ENCODE measurements around the gene EXOC3.
"Not testable (repeated sequence)": the region's sequence is repeated elsewhere in the genome, so short reads cannot be mapped to it uniquely, and the experiment has no call there.

Gene EXOC3

DNA sequence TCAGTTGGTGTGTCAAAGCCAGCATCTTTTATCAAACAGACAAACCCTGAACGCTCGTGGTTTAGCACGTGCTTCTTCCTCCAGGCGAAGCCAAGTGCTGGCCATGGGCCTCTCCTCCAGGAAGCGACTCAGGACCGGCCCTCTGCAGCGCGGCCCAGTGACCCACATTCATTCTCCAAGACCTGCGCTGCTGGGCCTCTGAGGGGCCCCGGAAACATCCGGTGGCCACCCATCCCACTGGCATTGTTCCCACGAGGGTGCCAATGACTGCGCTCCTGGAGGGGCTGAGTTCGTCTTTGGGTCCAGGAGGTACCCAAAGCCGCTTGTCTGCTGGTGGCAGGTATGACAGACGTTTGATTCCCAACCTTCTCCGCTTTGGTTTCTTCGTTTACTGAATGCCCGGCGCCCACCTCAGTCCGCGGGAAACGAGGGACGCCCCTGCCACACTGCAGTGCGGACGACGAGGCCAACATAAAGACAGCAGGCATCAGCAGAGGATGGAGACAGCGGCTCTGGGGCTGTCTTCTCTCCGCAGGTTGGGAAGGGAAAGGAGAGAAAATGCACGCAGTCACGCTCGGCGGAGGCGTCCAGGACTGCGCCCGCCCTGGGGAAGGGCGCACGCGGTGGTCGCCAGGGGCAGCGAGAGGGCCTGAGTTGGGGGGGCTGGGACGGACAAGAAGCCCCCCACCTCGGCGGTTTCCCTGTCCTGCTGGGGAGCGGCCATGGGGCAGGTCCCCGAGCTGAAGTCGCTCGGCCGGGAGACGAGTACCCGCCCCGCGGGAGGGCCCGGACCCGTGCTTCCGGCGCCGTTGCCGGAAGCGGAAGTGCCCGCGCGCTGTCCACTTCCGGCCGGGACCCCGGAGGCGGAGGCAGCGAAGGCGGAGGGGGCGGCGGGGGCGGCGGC is at the start of gene EXOC3:
Gene EXOC3 (plus strand): TSS at position 842 of the 904 bp plus-strand sequence. CDS start 3,030 bp downstream, outside the sequence.
- DNase-seq, result peak; percentile 35

DNA sequence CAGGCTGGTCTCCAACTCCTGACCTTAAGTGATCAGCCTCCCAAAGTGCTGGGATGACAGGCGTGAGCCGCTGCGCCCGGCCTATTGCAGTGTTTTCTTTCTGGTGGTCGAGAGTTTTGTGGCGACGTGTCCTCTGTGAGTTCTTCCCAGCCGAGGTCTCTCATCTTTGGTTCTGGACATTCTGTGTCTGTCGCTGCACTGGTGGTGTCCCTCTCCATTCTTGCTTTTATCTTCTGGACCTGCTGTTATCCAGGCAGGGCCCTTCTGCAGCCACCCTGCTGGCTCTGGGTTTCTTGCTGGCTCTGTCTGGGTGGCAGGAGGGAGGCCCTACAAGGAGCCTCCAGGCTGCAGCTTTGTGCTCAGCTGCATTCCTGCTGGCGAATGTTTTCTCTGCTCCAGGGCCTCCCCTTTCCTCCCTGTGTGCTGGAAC is 49.1 kb upstream of the EXOC3 start:
- no peak for DNase-seq

DNA sequence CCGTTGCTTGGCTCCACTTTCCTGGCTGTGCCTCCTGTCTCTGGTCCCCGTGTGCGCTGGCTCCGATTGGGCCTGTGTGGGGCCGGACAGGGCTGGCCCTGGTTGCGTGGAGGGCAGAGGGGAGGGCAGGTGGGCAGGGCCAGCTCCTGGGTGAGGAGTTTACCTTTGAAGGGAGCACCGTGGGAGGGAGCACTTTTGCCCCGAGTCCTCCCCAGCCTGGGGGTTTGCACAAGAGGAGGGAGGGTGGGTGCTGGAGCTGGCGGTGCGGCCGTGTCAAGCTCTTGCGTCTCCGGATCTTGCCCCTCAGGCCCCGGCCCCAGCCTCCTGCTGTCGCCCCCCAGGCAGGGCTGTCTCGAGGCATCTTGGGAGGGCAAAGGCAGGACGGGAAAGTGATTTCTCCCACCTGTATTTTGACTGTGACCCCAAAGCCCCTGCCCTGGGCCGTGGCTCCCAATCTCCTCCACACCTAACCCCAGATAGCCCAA is 48.3 kb upstream of the EXOC3 start:
- DNase-seq, result no peak

DNA sequence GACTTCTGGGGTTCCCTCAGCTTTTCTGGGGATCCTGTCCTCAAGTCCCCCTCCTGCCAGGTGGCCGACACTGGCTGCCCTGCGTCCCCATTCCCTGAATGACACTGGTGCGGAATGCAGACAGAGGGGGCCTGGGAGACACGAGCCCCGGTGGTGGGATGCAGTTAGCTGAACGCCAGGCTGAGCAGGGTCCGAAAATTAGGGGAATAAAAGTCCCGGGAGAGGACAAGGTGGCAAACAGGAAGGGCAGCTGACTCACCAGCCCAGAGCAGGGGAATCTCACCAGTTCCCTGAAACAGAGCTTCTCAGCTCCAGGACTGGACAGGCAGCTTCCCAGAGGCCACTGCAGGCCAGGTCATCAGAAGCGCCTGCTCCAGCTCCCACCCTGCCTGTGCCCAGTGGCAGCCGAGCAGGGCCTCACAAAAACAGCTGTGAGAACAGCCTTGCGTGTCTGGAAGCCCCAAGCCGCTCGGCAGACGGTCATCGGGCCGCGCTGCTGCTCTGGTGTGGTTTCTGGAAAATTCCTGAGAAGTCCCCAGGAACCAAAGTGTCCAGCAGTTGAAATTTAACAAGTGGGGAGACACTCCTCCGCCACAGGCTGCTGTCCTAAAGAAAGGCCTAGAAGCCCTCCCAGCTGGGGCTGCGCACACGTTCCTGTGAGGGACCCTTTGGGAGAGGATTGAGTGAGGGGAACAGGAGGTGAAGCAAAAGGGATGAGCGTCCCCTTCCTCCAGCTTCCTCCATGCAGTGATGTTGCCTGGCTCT is 47.6 kb upstream of the EXOC3 start:
- DNase-seq, result no peak

DNA sequence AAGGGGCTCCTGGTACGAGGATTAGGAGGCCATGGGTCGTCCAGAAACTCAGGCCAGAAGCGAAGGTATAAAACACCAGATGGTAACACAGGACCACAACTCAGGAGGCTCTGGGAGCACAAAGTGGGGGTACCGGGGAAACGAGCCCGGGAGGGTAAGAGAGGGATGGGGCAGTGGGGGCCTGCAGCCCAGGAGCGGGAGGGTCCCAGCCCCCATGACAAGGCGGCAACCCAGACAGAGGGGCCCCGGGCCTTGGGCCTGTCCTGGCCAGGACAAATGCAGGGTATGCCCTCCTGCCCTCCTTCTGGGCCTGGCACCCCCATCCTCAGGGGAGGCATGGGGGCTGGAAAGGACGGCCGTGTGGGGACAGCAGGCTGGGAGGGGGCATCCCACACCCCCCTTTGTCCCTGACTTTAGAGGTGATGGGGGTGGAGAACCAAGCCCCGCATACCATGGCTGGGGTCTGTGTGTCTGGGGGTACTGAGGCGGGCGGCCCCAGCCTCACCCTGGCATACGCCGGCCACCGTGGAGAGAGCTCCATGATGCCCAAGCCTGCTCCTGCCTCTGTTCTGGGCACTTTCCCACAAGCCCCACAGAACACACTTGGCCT is 47.0 kb upstream of the EXOC3 start:
- DNase-seq, result no peak

DNA sequence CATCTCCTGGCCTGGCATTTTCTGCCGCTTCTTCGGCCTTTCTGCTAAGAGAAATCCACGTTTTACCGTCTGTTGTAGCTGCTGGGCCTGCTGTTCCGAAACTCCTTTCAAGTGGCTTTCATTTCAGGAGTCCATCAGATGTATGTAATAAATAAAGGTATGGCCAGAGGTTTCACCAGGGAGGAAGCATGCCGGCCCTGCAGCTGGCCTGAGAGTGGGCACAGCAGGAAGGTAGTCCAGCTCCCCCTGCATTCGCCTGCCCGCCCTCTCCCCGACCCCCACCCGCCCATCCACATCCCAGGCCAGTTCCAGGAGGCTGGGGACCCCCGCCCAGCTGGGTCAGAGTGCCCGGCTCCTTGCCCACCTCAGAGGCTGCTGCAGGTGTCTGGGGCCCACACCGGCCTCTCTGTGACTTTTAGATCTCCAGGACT is 46.4 kb upstream of the EXOC3 start:
- DNase-seq, result no peak

DNA sequence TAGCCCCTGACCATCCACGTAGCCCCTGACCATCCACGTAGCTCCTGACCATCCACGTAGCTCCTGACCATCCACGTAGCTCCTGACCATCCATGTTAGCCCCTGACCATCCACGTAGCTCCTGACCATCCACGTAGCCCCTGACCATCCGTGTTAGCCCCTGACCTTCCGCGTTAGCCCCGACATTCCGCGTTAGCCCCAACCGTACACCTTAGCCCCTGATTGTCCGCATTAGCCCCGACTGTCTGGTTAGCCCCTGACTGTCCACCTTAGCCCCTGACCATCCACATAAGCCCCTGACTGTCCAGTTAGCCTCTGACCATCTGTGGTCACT is 44.9 kb upstream of the EXOC3 start:
- DNase-seq, result not testable (repeated sequence)

DNA sequence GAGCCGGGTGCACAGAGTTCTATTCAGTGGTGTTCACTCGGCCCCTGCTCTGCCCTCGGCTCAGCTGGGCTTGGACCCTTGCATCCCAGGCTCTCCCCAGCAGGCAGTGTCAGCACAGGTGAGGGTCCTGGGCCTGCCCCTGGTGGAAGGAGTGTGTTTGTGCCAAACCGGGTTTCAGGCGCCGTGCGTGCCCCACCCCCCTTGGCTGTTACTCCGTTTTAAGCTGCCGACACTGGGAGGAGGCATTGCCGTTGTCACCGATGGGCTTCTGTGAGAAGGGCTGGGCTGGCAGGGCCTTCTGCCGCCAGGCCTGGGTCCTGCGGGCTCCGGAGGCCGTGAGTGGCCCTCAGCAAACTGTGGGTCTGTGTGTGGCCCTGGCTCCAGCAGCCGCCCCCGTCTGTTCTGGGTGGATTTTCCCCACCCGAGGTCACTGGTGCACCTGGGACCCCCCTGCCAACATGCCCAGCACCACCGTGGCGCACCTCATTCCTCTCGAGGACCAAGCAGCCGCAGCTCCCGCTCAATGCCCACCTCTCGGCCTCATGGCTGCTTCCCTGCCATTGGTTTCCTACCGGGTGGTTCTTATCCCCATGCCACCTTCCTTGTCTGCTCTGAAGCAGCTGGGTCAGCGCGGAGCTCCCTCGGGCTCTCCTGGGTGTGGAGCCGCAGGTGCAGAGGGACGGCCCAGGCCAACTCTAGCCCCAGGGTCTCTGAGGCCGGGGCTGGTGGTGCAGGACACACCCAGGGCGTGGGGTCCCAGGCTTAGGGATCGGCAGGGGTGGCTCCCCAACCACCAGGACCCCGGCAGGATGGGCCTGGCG is 44.3 kb upstream of the EXOC3 start:
- no peak for DNase-seq

DNA sequence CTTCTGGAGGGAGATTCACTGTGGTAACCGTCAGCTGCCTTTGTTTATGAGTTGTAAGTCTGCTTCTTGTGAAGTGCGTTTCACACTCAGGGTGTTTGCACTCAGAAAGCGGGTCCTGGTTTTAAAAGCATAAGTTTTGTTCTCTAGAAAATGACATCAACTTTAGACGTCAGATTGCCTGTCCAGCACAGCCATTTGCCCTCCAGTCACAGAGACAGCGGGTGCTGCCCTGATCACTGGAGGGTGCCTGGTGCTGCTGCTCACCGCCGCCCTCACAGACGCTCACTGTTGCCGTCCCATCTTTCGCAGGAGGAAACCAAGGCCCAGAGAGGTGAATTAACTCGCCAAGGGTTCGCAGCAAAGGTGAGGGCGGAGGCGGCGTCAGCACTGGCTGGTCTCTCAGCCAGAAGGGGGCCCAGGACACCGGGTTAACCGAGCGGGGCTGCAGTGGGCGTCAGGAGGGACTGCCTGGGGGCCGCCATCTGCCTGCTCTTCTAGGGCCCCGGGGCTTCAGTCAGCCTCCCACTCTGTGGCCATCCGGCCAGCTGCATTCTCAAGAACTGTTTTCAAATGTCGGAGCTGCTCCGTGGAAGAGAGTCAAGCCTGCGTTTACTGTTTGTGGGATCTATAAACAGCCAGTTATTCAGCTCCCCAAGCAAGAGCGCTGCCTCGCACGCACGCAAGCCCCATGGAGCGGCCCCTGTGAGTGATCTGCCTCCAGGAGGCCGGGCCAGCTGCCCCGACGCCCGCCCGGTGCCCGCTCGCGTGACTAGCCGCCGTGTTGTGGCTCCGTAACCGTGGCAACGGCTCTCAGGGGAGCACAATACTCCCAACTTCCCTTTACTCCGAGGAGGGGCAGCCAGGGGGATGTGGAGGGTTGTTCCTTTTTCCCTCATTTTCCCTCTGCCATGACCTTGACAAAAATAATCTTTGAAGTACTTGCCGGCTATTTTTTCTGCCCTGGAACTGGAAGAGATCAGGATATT is 43.4 kb upstream of the EXOC3 start:
- DNase-seq, result peak; percentile 87

DNA sequence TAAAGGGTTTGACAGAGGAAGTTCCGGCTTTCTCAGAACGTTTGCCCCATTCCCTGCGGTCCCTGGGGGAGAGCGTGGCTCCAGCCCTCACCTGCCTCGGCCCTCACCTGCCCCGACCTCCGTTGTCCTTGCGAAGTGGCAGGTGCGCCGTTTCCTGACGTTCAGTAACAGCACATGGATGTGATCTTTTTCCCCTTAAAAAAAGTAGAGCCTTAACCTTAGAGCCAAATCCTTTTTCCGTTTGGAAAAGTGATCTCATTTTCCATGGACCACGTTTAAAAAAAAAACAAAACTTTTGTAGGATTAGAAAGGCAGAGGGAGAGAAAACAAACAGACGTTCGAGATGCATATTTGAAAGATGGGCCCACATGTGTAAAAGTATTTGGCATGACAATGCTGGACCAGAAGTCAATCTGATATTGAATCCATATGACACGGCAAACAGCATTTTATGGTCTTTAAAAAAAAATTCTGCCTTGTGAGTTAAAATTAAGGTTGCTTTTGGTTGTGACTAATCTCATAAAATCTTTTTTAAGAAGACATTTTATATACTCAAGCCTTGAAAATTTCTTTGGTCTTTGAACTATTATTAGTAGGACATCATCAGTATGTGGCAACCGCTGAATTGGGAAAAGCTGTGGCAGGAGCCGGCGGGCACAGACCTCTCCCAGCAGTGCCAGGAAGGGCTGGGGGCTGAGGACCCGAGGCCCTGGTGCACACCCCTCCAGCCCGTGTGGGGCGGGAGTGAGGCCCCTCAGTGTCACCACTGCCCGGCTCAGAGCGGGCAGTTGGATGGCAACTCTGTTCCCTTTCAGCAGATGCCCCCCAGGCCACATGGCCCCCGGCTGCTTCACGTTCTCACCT is 42.5 kb upstream of the EXOC3 start:
- peak; percentile 44 for DNase-seq

DNA sequence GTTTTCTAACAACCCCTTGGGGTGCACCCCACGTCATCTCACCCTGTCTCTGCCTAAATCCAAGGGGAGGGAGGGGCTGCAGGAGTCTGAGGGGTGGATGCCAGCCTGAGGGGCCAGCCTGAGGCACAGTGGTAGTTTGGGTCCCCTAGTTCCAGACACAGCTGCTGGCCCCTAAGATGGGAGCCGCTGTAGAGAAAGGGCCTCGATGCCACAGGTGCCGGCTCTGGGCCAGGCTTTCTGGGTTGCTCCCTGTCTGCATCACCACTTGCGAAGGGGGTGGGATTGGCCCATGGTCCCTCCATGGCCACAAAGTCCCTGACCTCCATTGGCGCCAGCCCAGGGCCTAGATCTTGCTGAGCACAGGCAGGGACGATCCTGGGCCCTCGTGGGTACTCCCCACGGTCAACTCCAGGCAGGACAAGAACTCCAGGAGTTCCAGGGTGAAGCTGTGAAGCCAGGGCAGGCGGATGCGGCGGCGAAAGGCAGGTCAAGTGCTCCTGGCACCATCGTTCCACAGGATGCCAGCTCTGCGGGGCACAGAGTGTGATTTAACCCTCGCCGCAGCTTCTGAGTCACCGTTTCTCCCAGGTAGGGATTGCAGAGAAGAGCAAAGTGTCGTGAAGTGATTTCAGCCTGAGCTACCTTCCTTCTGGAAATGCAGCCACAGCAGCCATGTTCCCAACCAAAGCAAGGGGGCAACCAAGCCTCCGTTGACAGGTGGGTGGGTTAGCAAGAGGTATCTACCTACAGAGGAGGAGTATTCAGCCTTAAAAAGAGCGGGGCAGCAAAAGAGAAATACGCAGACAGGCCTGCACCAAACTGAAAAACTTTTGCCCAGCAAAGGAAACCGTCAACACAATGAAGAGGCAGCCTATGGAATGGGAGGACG is 41.6 kb upstream of the EXOC3 start:
- no peak for DNase-seq

DNA sequence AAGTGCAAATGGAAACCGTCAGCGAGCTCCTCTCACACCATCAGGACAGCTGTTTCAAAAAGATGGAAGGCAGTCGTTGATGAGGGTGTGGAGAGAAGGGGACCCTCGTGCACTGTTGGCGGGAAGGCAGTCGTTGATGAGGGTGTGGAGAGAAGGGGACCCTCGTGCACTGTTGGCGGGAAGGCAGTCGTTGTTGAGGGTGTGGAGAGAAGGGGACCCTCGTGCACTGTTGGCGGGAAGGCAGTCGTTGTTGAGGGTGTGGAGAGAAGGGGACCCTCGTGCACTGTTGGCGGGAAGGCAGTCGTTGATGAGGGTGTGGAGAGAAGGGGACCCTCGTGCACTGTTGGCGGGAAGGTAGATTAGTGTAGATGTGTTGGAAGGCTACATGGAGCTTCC is 40.8 kb upstream of the EXOC3 start:
- not testable (repeated sequence) for DNase-seq

DNA sequence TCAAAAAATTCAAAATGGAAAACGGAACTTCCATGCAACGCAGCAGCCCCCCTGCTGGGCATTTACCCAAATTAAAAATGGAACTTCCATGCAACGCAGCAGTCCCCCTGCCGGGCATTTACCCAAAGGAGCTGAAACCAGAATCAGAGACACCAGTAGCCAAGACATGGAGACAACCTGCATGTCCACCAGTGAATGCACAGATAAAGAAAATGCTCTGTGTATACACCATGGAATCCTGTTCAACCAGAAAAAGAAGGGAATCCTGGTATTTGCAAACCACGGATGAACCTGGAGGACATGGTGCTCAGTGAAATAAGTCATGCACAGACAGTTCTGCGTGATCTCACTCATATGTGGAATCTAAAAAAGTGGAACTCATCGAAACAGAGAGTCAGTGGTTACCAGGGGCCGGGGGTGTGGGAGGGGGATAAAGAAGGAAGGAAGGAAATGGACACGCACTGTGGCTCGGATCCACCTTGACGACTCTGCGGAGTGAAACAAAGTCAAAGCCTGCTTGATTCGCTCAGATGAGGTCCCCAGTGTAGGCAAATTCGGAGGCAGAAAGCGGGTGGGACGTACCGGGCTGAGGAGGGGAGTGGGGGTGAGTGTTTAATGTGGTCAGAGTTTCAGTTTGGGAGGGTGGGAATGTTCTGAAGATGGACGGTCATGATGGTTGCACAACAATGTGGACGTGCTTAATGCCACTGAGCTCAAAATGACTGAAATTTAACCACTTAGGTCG is 40.2 kb upstream of the EXOC3 start:
- no peak for DNase-seq

DNA sequence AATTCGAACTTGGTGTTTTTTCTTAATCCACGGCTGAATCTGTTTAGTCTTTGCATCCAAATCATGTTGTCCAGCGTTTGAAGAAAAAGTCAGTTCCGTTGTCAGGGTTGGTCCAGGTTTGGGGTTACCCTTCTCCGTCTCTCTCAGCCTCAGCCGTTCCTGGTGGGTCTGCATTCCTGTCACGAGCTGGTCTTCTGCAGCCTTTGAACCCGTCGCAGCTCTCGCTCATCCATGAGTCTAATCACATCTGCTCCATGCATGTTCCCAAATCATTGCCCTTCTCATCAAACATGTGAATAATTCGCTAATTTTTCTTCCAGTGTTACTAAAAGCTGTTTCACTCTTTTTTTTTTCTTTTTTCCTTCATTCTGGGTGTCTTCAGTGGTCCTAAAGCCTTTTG is 39.0 kb upstream of the EXOC3 start:
- DNase-seq, result no peak

DNA sequence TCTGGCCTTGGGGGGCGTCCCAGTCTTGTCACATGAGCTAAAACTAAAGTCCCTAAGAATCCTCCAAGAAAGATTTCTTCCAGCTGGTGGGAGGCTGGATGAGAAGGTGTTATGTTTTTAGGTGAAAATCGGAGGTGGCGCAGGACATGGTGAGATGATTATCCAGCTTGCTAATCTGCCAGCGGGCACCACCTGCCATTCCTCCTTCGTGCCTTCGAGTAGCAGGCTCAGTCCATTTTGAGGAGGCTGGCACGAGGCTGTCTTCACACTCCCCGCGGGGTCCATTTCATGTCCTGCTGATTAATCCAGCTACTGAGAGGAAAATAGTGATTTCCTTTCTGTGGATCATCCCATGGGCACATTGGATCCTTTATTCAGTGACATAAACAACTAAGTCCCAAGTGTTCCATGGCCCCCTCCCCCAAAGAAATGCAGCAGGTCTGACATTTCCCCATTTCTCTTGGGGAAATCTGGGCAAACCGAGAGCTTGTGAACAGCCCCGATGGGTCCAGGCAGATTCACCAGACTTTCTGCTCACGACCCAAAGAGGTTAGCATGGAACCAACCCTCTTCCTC is 38.2 kb upstream of the EXOC3 start:
- DNase-seq, result no peak

DNA sequence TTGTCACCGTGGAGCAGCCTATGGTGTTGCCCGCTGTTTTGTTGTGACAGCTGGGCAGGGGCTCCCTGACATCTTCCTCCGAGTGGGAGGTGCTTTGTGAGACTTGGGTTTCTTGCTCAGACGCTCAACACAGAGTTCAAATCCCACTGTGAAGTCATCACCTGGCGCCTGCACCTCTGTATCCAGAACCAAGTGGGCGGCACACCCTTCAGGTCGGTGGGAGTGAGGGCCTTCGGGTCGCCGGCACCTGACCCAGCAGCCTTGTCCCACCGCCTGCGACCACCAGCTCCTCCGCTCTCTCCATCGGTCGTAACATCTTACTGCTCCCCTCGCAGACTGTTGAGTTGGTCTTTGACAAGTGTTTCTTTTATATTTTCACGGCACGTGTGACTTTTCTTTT is 37.6 kb upstream of the EXOC3 start:
- no peak for DNase-seq

DNA sequence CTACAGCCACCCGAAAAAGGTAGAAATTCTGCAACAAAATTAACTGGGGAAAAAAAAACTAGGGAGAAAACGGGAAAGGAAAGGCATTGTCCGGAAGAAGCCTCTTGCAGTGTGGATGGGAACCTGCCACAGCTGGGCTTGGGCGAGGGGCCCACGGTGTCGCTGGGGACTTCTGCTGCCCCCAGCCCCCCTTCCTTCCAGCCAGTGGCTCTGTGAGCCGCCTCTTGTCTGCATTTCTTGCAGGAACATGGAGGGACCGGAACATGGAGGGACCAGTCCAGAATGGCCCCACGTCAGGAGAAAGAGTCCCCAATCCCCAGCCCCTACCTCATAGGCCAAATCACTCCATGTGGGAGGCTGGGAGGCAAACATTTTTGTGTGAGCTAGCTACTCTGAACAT is 36.9 kb upstream of the EXOC3 start:
- no peak for DNase-seq

DNA sequence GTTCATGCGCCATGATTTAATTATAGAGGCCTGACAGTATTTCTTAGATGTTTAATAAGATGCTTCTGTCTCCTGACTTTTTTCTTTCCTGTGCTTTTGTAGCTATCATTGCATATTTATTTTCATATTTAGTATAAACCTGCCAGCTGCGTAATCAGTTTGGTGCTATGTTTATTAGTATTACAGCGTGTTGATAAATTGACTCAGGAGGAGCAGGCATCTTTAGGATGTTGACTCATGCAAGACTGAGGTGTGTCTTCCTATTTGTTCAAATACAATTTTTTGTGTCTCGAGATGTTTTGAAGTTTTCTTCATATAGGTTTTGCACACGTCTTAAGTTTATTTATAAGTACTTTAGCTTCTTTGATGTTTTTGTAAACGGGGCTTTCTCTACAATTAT is 35.9 kb upstream of the EXOC3 start:
- DNase-seq, result no peak

All from T1000 (cell line).